T-cell (primary cell): Measurements from ENCODE around the gene FCER2. TPM values are rescaled to one million over a fixed set of nuclear protein-coding genes. Genes with fewer than 3 reads are reported as not detected.

Experiments
- ATAC-seq, 4 experiments: fragments of 200-7000 bp in 3 of 4; fragments of 150-1000 bp in 1 of 4; cut with Tn5 transposase; replicated peaks in 1 of 4; 1 replicate in 3 of 4; 2 replicates in 1 of 4; pipeline ENCODE4 v1.10.0; 2021; ENCODE audit warnings: moderate library complexity in 3 of 4, mild to moderate bottlenecking in 2 of 4, moderate number of reproducible peaks in 1 of 4
- CTCF ChIA-PET, 2 donors: fragments of 300-600 bp; sonication (Branson Sonifier 250); formaldehyde crosslinking; loops; one replicate each; lab custom pipeline; 2022; ENCODE audit warnings: antibody characterized with exemption in 2 of 2; lab: Charles Lee
- POLR2A ChIA-PET, 2 donors: fragments of 300-600 bp; sonication (Branson Sonifier 250); formaldehyde crosslinking; loops; one replicate each; lab custom pipeline; 2022; ENCODE audit warnings: antibody characterized with exemption in 2 of 2; lab: Charles Lee
- DNase-seq, 35 experiments: peaks; one replicate each; pipeline versions ENCODE4 v3.0.0 to v3.0.0-alpha.2; 2013 to 2023
- H3K27ac ChIP-seq: one replicate; pipeline ENCODE4 v1.5.1; 2013; ENCODE audit warnings: low read length
- H3K27me3 ChIP-seq, 2 experiments: replicated peaks in 1 of 2; 1 replicate in 1 of 2; 2 replicates in 1 of 2; pipeline versions ENCODE4 v1.6.1 to v1.7.0; 2013; ENCODE audit warnings: low read length in 1 of 2, mixed read lengths in 1 of 2; ENCODE audit not compliant: control insufficient read depth in 2 of 2, insufficient read depth in 2 of 2; ENCODE audit errors: extremely low read depth in 1 of 2
- H3K36me3 ChIP-seq, 2 donors: 1 replicate in 1 of 2; 2 replicates in 1 of 2; pipeline versions ENCODE4 v1.6.1 to v1.7.0; 2013; ENCODE audit warnings: low read length in 1 of 2; ENCODE audit not compliant: control insufficient read depth in 2 of 2, insufficient read depth in 1 of 2; ENCODE audit errors: extremely low read depth in 1 of 2
- H3K4me1 ChIP-seq, 2 experiments: 1 replicate in 1 of 2; 2 replicates in 1 of 2; pipeline versions ENCODE4 v1.6.1 to v1.7.0; 2013; ENCODE audit warnings: low read length in 2 of 2, mixed read lengths in 1 of 2; ENCODE audit not compliant: insufficient read depth in 2 of 2, control insufficient read depth in 1 of 2; ENCODE audit errors: extremely low read depth in 1 of 2
- H3K4me3 ChIP-seq, 2 donors: 1 replicate in 1 of 2; 2 replicates in 1 of 2; pipeline versions ENCODE4 v1.5.1 to v1.7.0; 2013; ENCODE audit warnings: mild to moderate bottlenecking in 2 of 2, low read length in 1 of 2, moderate library complexity in 1 of 2; ENCODE audit not compliant: control insufficient read depth in 1 of 2; ENCODE audit errors: extremely low read depth in 1 of 2
- H3K9me3 ChIP-seq: 2 replicates; pipeline ENCODE4 v1.7.0; 2013
- H3K27ac Mint-ChIP-seq, 2 donors: one replicate each; pipeline ENCODE4 v1.8.0; 2020 to 2021; ENCODE audit warnings: mild to moderate bottlenecking in 2 of 2, mixed read lengths in 2 of 2
- H3K27me3 Mint-ChIP-seq, 2 donors: one replicate each; pipeline ENCODE4 v1.8.0; 2021 to 2022; ENCODE audit warnings: mixed read lengths in 2 of 2
- H3K36me3 Mint-ChIP-seq: one replicate; pipeline ENCODE4 v1.8.0; 2021; ENCODE audit warnings: mixed read lengths
- H3K4me1 Mint-ChIP-seq, 3 donors: one replicate each; pipeline ENCODE4 v1.8.0; 2020 to 2022; ENCODE audit warnings: mixed read lengths in 3 of 3, mild to moderate bottlenecking in 1 of 3
- H3K4me3 Mint-ChIP-seq, 3 donors: one replicate each; pipeline ENCODE4 v1.8.0; 2020 to 2022; ENCODE audit warnings: mild to moderate bottlenecking in 3 of 3, mixed read lengths in 3 of 3, moderate library complexity in 3 of 3
- H3K9me3 Mint-ChIP-seq, 3 donors: one replicate each; pipeline ENCODE4 v1.8.0; 2020 to 2022; ENCODE audit warnings: mixed read lengths in 3 of 3
- WGBS: methylation state at CpG from one replicate; pipeline ENCODE4 v1.1.5; 2013; ENCODE audit warnings: missing lambda C conversion rate; ENCODE audit not compliant: insufficient coverage; 5-methylcytosine and 5-hydroxymethylcytosine counted together
- total RNA-seq, 35 experiments: library from RNA in 6 of 35; stranded (reverse) in 6 of 35; fragments of 120-200 nt in 1 of 35; gene quantifications; one replicate each; pipeline versions ENCODE4 v1.2.1 to v1.2.4 and lab custom pipeline; 2013 to 2026

Gene FCER2
- total RNA-seq, 5 donors from 2014 or later (not counting 1 experiment from before 2014, with no cell fraction given), result 0.90 to 2.5 (median 1.2) TPM

- POLR2A ChIA-PET, result interaction anchor here in 1 of 2 donors (0.5 kb wide), 1 partner anchor 218 kb away, joined by 4 read pairs; no protein-coding TSS in a partner anchor
Observed at GRCh38 chr19:7641290-7642276, 60.3 kb downstream of the FCER2 start.

GRCh38 chr19:7640803-7641202 is 61.1 kb downstream of the FCER2 start:
- 100% methylated on average over 5 of the region's 11 CpGs for WGBS
- ATAC-seq, result no peak
- Histone ChIP-seq H3K4me3 (no peak overlapping the region), H3K9me3 (no peaks in the 10 kb centered on the region), H3K27ac (no peak overlapping the region), H3K36me3 (peaks cover 7 to 27% of the 10 kb centered on the region in 2 donors), H3K4me1 (peaks cover 0 to 39% of the 10 kb centered on the region in 2 experiments), H3K27me3 (peaks cover 0 to 2% of the 10 kb centered on the region in 2 experiments)
- no peaks in the 10 kb centered on the region for H3K9me3 Mint-ChIP-seq
- no peak overlapping the region for H3K27ac Mint-ChIP-seq
- H3K4me1 Mint-ChIP-seq, result peaks cover 32 to 36% (median 33%) of the 10 kb centered on the region in 3 donors
- H3K27me3 Mint-ChIP-seq, result no peaks in the 10 kb centered on the region
- no peak overlapping the region for H3K4me3 Mint-ChIP-seq
- no peak for DNase-seq
- ChIA-PET POLR2A (no interaction called here), CTCF (no interaction called here)
- H3K36me3 Mint-ChIP-seq, result peaks cover 15% of the 10 kb centered on the region

More at GRCh38 chr19:7641290-7642276, 60.3 kb downstream of the FCER2 start:
- H3K4me3 ChIP-seq, result no peak overlapping the region
- H3K27me3 Mint-ChIP-seq, result no peaks in the 10 kb centered on the region
- CTCF ChIA-PET, result no interaction called here
- peaks cover 9 to 34% of the 10 kb centered on the region in 2 donors for H3K36me3 ChIP-seq
- no peak overlapping the region for H3K27ac Mint-ChIP-seq
- H3K4me1 Mint-ChIP-seq, result peaks cover 25 to 30% (median 26%) of the 10 kb centered on the region in 3 donors
- peaks cover 0 to 31% of the 10 kb centered on the region in 2 experiments for H3K4me1 ChIP-seq
- WGBS, result 95% methylated on average over 19 of the region's 43 CpGs
- no peak overlapping the region for H3K4me3 Mint-ChIP-seq
- no peaks in the 10 kb centered on the region for H3K9me3 ChIP-seq
- H3K36me3 Mint-ChIP-seq, result peaks cover 17% of the 10 kb centered on the region
- H3K9me3 Mint-ChIP-seq, result no peaks in the 10 kb centered on the region
- H3K27me3 ChIP-seq, result peaks cover 0 to 2% of the 10 kb centered on the region in 2 experiments
- no peak for ATAC-seq
- DNase-seq, result no peak
- no peak overlapping the region for H3K27ac ChIP-seq

- ChIA-PET POLR2A (no interaction called here), CTCF (no interaction called here)
- Mint-ChIP-seq H3K36me3 (peaks cover 12% of the 10 kb centered on the region), H3K9me3 (no peaks in the 10 kb centered on the region), H3K4me3 (peak overlapping the region in 2 of 3 donors; percentile 31 to 80), H3K27ac (no peak overlapping the region), H3K4me1 (peaks cover 38 to 42% (median 41%) of the 10 kb centered on the region in 3 donors), H3K27me3 (no peaks in the 10 kb centered on the region)
- Histone ChIP-seq H3K9me3 (no peaks in the 10 kb centered on the region), H3K4me3 (no peak overlapping the region), H3K36me3 (peaks cover 4 to 23% of the 10 kb centered on the region in 2 donors), H3K27ac (no peak overlapping the region), H3K27me3 (peaks cover 0 to 2% of the 10 kb centered on the region in 2 experiments), H3K4me1 (peaks cover 0 to 45% of the 10 kb centered on the region in 2 experiments)
- 96% methylated on average over 13 of the region's 13 CpGs for WGBS
- no peak for ATAC-seq
- no peak for DNase-seq
Observed at GRCh38 chr19:7639863-7640348, 62.0 kb downstream of the FCER2 start.

- peaks cover 0 to 45% of the 10 kb centered on the region in 2 experiments for H3K4me1 ChIP-seq
- 97% methylated on average over 12 of the region's 12 CpGs for WGBS
- no peaks in the 10 kb centered on the region for H3K27me3 Mint-ChIP-seq
- POLR2A ChIA-PET, result no interaction called here
- H3K4me3 ChIP-seq, result no peak overlapping the region
- DNase-seq, result no peak
- no peaks in the 10 kb centered on the region for H3K9me3 Mint-ChIP-seq
- peaks cover 4 to 16% of the 10 kb centered on the region in 2 donors for H3K36me3 ChIP-seq
- peak overlapping the region; percentile 44 to 80 (median 54) for H3K4me3 Mint-ChIP-seq
- H3K36me3 Mint-ChIP-seq, result peaks cover 12% of the 10 kb centered on the region
- peaks cover 38 to 45% (median 43%) of the 10 kb centered on the region in 3 donors for H3K4me1 Mint-ChIP-seq
- CTCF ChIA-PET, result no interaction called here
- no peak for ATAC-seq
- no peak overlapping the region for H3K27ac ChIP-seq
- H3K27ac Mint-ChIP-seq, result peak overlapping the region in 1 of 2 donors; percentile 68
- peaks cover 0 to 2% of the 10 kb centered on the region in 2 experiments for H3K27me3 ChIP-seq
- no peaks in the 10 kb centered on the region for H3K9me3 ChIP-seq
Observed at GRCh38 chr19:7638802-7639465, 63.0 kb downstream of the FCER2 start.

Other genes starting within 250 kb of the FCER2 start
- 1 to 10 TPM in 1 of 5 donors, under 1 TPM in 3, not detected in 1; 0.35 to 1.1 (median 0.67) TPM for gene PEX11G, start 213.1 kb downstream of the FCER2 start, total RNA-seq
- gene ZNF358, start 186.0 kb downstream of the FCER2 start, total RNA-seq, result 10 to 100 TPM in 1 of 5 donors, 1 to 10 TPM in 4; 4.3 to 10.3 (median 8.5) TPM
- gene MCOLN1, start 179.5 kb downstream of the FCER2 start, total RNA-seq, result 10 to 100 TPM; 13.0 to 16.7 (median 15.3) TPM
- gene PNPLA6, start 166.4 kb downstream of the FCER2 start, total RNA-seq, result 100 to 1,000 TPM in 3 of 5 donors, 10 to 100 TPM in 2; 88.4 to 158 (median 125) TPM
- gene CAMSAP3, start 106.3 kb downstream of the FCER2 start, total RNA-seq, result 1 to 10 TPM in 2 of 5 donors, under 1 TPM in 3; 0.47 to 1.3 (median 0.51) TPM
- gene XAB2, start 72.6 kb downstream of the FCER2 start, total RNA-seq, result 10 to 100 TPM; 59.9 to 82.6 (median 78.1) TPM
- 100 to 1,000 TPM; 105 to 139 (median 110) TPM for gene PET100, start 72.3 kb downstream of the FCER2 start, total RNA-seq
- gene PCP2, start 68.4 kb downstream of the FCER2 start, total RNA-seq, result 1 to 10 TPM; 1.6 to 8.9 (median 5.9) TPM
- gene STXBP2, start 65.0 kb downstream of the FCER2 start, total RNA-seq, result 100 to 1,000 TPM; 185 to 229 (median 228) TPM
- gene RETN, start 33.1 kb downstream of the FCER2 start, total RNA-seq, result 1 to 10 TPM in 1 of 5 donors, not detected in 4; 1.6 TPM
- under 1 TPM in 1 of 5 donors, not detected in 4; 0.26 TPM for gene MCEMP1, start 25.0 kb downstream of the FCER2 start, total RNA-seq
- gene TRAPPC5, start 21.3 kb downstream of the FCER2 start, total RNA-seq, result 10 to 100 TPM; 39.2 to 75.3 (median 69.4) TPM
- not detected for gene CLEC4G, start 30.0 kb upstream of the FCER2 start, total RNA-seq
- under 1 TPM in 1 of 5 donors, not detected in 4; 0.07 TPM for gene CD209, start 45.4 kb upstream of the FCER2 start, total RNA-seq
- gene CLEC4M, start 61.1 kb upstream of the FCER2 start, total RNA-seq, result under 1 TPM in 2 of 5 donors, not detected in 3; 0.20 to 0.30 TPM
- 10 to 100 TPM in 4 of 5 donors, 1 to 10 TPM in 1; 9.6 to 15.1 (median 13.7) TPM for gene EVI5L, start 128.1 kb upstream of the FCER2 start, total RNA-seq
- gene PRR36, start 172.3 kb upstream of the FCER2 start, total RNA-seq, result under 1 TPM; 0.28 to 0.85 (median 0.36) TPM
- under 1 TPM in 1 of 5 donors, not detected in 4; 0.06 TPM for gene LRRC8E, start 186.4 kb upstream of the FCER2 start, total RNA-seq
- gene MAP2K7, start 201.7 kb upstream of the FCER2 start, total RNA-seq, result 10 to 100 TPM; 68.1 to 93.1 (median 73.5) TPM
- gene TGFBR3L, start 212.7 kb upstream of the FCER2 start, total RNA-seq, result 1 to 10 TPM in 3 of 5 donors, under 1 TPM in 2; 0.76 to 4.5 (median 1.3) TPM
- gene SNAPC2, start 218.2 kb upstream of the FCER2 start, total RNA-seq, result 10 to 100 TPM in 4 of 5 donors, 1 to 10 TPM in 1; 9.0 to 22.9 (median 18.6) TPM
- under 1 TPM in 4 of 5 donors, not detected in 1; 0.19 to 0.47 (median 0.30) TPM for gene CTXN1, start 224.0 kb upstream of the FCER2 start, total RNA-seq
- 10 to 100 TPM; 72.7 to 99.4 (median 90.3) TPM for gene TIMM44, start 241.5 kb upstream of the FCER2 start, total RNA-seq